Common myeloid progenitor, CD34-positive (primary cell): Measurements from ENCODE around the gene NT5C1B.
A peak's percentile ranks its signal among the peaks of the same experiment; 100 is the strongest.

Source experiments
- CTCF ChIA-PET: fragments of 350-600 bp; sonication (Branson Sonifier 250); formaldehyde crosslinking; loops from one replicate; lab custom pipeline; 2021; ENCODE audit warnings: antibody characterized with exemption; lab: Charles Lee
- POLR2A ChIA-PET: fragments of 350-600 bp; sonication (Branson Sonifier 250); formaldehyde crosslinking; loops from one replicate; lab custom pipeline; 2021; ENCODE audit warnings: antibody characterized with exemption; lab: Charles Lee
- DNase-seq, 3 donors: peaks; one replicate each; pipeline versions ENCODE4 v3.0.0 to v3.0.0-alpha.2; 2013
- H3K27ac ChIP-seq, 2 experiments: 1 replicate in 1 of 2; 2 replicates in 1 of 2; pipeline ENCODE4 v1.7.0; 2013; ENCODE audit warnings: inconsistent platforms in 2 of 2, low read length in 2 of 2, mild to moderate bottlenecking in 2 of 2, low read depth in 1 of 2, moderate library complexity in 1 of 2; ENCODE audit not compliant: severe bottlenecking in 2 of 2, insufficient read depth in 1 of 2, poor library complexity in 1 of 2
- H3K27me3 ChIP-seq, 5 experiments: replicated peaks in 2 of 5; 1 replicate in 3 of 5; 2 replicates in 2 of 5; pipeline versions ENCODE4 v1.6.1 to v1.7.0; 2013; ENCODE audit warnings: low read length in 4 of 5, mild to moderate bottlenecking in 2 of 5, moderate library complexity in 2 of 5, inconsistent platforms in 1 of 5; ENCODE audit not compliant: insufficient read depth in 5 of 5, control insufficient read depth in 4 of 5
- H3K36me3 ChIP-seq, 4 experiments: 1 replicate in 2 of 4; 2 replicates in 2 of 4; pipeline versions ENCODE4 v1.6.1 to v1.7.0; 2013; ENCODE audit warnings: low read length in 3 of 4, control low read depth in 1 of 4, mild to moderate bottlenecking in 1 of 4; ENCODE audit not compliant: control insufficient read depth in 4 of 4, insufficient read depth in 4 of 4
- H3K4me1 ChIP-seq, 4 experiments: 1 replicate in 3 of 4; 2 replicates in 1 of 4; pipeline versions ENCODE4 v1.6.1 to v1.7.1; 2013; ENCODE audit warnings: low read length in 3 of 4, mild to moderate bottlenecking in 3 of 4, control low read depth in 1 of 4, inconsistent platforms in 1 of 4, moderate library complexity in 1 of 4; ENCODE audit not compliant: control insufficient read depth in 4 of 4, insufficient read depth in 4 of 4; ENCODE audit errors: control extremely low read depth in 1 of 4
- H3K4me3 ChIP-seq, 7 experiments: 1 replicate in 4 of 7; 2 replicates in 3 of 7; pipeline versions ENCODE4 v1.5.1 to v1.7.0; 2013; ENCODE audit warnings: mild to moderate bottlenecking in 7 of 7, low read length in 6 of 7, moderate library complexity in 6 of 7, inconsistent platforms in 2 of 7, low read depth in 2 of 7, control low read depth in 1 of 7; ENCODE audit not compliant: insufficient read depth in 4 of 7, control insufficient read depth in 1 of 7; ENCODE audit errors: extremely low read depth in 1 of 7
- H3K9me3 ChIP-seq, 5 experiments: 1 replicate in 4 of 5; 2 replicates in 1 of 5; pipeline versions ENCODE4 v1.6.1 to v1.7.1; 2013; ENCODE audit warnings: low read length in 4 of 5, mild to moderate bottlenecking in 2 of 5, inconsistent platforms in 1 of 5, low read depth in 1 of 5, moderate library complexity in 1 of 5; ENCODE audit not compliant: control insufficient read depth in 4 of 5, insufficient read depth in 2 of 5; ENCODE audit errors: control extremely low read depth in 1 of 5
- WGBS: methylation state at CpG from one replicate; pipeline ENCODE4 v1.1.5; 2013; ENCODE audit not compliant: insufficient coverage; 5-methylcytosine and 5-hydroxymethylcytosine counted together

NT5C1B gene

DNA sequence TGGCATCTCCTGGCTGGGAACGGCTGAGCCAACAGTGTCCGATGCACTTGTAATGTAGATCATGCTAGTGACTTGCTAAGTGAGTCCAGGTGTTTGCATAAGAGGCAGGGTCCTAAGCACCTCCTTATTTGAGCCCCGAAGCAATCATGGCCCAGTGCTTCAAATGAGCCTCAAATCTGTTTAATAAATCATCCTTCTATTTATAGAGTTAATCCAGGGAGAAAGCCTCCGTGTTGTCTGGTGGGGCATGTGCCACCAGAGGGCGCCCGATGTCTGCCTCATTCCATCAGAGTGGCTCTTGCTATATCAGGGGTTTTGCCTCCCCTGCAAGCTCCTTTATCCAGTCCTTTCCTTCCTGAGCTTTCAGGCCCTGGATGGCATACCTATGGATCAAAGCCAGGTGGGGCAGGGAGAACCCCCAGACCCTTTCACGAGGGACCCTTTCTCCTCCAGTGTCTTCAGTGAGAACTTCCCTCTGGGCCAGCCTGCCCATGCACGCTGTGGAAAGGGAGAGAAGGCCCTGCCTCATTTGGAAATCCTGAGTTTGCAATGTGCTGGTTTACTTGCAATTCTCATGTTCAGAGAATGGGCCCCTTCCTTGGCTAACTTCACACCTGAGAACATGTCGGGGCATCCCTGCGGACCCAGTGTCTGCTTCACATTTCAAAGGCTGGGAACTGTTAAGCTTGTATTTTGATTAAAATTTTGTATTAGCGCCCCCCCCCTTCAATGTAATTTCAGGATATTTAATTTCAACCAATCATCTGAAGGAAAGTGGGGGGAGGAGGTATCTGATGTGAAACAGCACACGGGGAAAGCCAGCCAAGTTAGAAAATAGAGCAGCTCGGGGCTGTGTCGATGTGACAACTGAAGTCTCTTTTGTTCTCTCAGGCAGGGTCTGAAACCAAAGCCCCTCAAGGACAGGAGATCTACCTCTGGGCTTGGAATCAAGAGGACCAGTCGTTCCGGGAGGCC, 68.6 kb downstream of the NT5C1B start:
- WGBS: 73% methylated on average over 8 of the region's 16 CpGs
- POLR2A ChIA-PET: no interaction called here
- no peaks in the 10 kb centered on the region for H3K9me3 ChIP-seq
- H3K4me3 ChIP-seq: no peak overlapping the region
- H3K36me3 ChIP-seq: no peaks in the 10 kb centered on the region
- peaks cover 0 to under 1% (median 0%) of the 10 kb centered on the region in 4 experiments for H3K4me1 ChIP-seq
- DNase-seq: peak; percentile 58 to 79 (median 74)
- peaks cover 0 to 15% (median 9%) of the 10 kb centered on the region in 5 experiments for H3K27me3 ChIP-seq
- no peak overlapping the region for H3K27ac ChIP-seq
- CTCF ChIA-PET: interaction anchor here (0.7 to 3.7 kb wide), 21 partner anchors 9 to 1495 kb away, joined by 3 to 24 read pairs (median 4); partner anchors contain the start of genes OSR1 and RDH14

DNA sequence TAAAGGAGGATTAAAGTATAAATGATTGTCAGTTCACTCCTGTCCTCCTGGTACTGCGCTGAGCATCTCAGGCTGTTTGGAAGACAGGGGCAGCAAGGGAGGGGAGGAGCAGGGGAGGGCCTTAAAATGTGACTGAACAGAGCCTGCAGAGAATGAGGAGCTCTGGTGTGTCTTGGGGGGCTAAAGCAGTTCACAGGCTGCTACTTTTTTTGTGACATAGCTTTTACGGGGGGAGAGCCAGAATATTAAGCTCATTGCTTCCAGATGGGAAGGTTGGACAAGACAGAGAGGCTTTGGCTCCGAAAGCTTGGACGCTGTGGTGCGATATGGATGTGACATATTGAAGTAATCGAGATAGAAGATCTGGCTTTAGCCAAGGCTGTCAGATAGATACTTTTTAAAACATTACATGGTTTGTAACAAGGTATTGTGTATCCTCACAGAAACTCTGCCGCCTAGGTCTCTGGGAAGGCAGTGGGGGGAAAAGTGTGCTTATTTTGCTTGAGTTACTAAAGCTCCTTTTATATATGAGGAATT, 69.4 kb downstream of the NT5C1B start:
- no peaks in the 10 kb centered on the region for H3K9me3 ChIP-seq
- peaks cover 0 to 2% (median 0%) of the 10 kb centered on the region in 4 experiments for H3K4me1 ChIP-seq
- H3K36me3 ChIP-seq: no peaks in the 10 kb centered on the region
- no peak for DNase-seq
- no peak overlapping the region for H3K27ac ChIP-seq
- H3K27me3 ChIP-seq: peaks cover 0 to 15% (median 9%) of the 10 kb centered on the region in 5 experiments
- 84% methylated on average over 6 of the region's 7 CpGs for WGBS
- no peak overlapping the region for H3K4me3 ChIP-seq
- ChIA-PET POLR2A (no interaction called here), CTCF (interaction anchor here (0.8 to 3.7 kb wide), 12 partner anchors 10 to 1343 kb away, joined by 3 to 24 read pairs (median 5); partner anchors contain the start of genes OSR1 and RDH14)

DNA sequence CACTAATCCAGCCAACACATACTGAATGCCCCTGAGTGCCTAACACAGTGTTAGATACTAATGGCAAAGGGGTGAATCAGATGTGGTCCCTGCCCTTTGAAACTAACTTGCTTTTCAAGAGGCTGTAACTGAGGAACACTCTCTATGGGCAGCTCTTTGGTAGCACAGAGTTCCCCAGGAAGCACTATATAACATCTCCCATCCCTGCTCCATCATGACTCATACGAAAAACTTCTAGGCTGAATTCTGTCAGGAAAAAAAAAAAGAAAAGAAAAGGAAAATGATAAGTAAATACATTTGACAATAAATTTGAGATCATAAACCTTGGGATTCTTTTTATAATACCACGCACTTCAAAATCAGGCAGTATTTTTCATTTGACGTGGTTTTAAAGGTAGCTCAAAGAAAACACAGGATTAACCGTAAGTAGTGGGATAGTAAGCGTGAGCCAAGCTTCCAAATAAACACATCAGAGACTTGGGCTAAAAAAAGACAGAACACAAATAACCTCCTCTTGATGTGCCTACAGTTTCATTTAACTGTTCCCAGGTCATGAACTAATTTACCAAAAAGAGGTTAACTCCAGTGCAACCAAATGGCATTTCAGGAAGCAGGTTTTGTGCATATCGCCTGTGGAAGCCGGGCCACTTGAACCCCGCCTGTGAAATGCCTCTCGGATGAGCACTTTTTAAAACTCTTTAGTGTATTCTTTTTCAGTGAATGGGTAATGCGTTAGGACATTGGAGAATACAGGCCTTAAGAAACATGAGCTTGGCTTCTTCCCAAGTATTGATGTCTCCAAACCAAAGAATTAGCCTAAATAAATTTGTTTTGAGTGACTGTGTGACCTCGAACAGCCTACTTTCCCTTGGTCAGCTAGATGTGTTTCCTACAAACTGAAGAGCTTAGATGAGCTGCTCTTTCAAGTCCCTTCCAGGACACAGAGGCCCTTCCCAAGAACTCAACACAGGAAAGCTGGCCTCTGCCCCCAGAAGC, 71.0 kb downstream of the NT5C1B start:
- H3K9me3 ChIP-seq: no peaks in the 10 kb centered on the region
- H3K4me1 ChIP-seq: peaks cover 0 to 2% (median 0%) of the 10 kb centered on the region in 4 experiments
- no peak overlapping the region for H3K27ac ChIP-seq
- peaks cover 0 to 15% (median 9%) of the 10 kb centered on the region in 5 experiments for H3K27me3 ChIP-seq
- no peak for DNase-seq
- POLR2A ChIA-PET: no interaction called here
- WGBS: 88% methylated on average over 3 of the region's 11 CpGs
- no peak overlapping the region for H3K4me3 ChIP-seq
- no peaks in the 10 kb centered on the region for H3K36me3 ChIP-seq
- CTCF ChIA-PET: interaction anchor here (1.1 to 3.7 kb wide), 4 partner anchors 10 to 1345 kb away, joined by 3 to 24 read pairs (median 4); no protein-coding TSS in a partner anchor

DNA sequence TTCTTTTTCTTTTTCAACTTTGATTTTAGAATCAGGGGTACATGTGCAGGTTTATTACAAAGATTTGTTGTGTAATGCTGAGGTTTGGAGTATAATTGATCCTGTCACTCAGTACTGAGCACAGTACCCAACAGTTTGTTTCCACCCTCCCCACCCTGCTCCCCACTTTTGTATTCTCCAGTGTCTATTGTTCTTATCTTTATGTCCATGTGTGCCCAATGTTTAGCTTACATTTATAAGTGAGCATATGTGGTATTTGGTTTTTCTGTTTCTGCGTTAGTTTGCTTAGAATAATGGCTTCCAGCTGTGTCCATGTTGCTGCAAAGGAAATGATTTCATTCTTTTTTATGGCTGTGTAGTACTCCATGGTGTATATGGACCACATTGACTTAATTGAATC, 72.0 kb downstream of the NT5C1B start:
- DNase-seq: no peak
- no peaks in the 10 kb centered on the region for H3K36me3 ChIP-seq
- ChIA-PET CTCF (interaction anchor here (1.1 kb wide), 1 partner anchor 85 kb away, joined by 4 read pairs; no protein-coding TSS in a partner anchor), POLR2A (no interaction called here)
- H3K9me3 ChIP-seq: no peaks in the 10 kb centered on the region
- no peak overlapping the region for H3K4me3 ChIP-seq
- peaks cover 0 to 15% (median 9%) of the 10 kb centered on the region in 5 experiments for H3K27me3 ChIP-seq
- 67% methylated on average over 1 of the region's 1 CpG for WGBS
- H3K4me1 ChIP-seq: peaks cover 0 to 2% (median 0%) of the 10 kb centered on the region in 4 experiments
- H3K27ac ChIP-seq: no peak overlapping the region

DNA sequence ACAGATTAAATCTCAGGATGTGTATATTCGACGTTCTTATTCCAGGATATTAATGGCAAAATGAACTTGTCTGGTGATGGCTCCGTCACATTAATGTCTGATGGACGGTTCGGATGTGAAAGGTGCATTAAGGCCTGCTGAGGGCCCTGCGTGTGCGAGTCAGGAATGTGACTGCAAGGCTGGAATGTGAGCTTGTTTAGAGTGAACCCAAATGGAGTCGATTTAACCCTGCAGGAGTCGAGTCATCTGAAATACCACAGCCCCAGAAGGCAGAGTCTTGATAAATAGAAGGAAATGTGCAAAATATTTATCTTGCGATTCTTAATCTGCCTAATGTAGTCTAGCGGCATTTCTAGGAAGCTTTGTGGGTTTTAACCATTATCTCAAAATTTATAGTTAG, 73.3 kb downstream of the NT5C1B start:
- peaks cover 0 to 15% (median 9%) of the 10 kb centered on the region in 5 experiments for H3K27me3 ChIP-seq
- 69% methylated on average over 8 of the region's 11 CpGs for WGBS
- POLR2A ChIA-PET: interaction anchor here (0.7 kb wide), 1 partner anchor 44 kb away, joined by 3 read pairs; the partner anchor contains the start of gene RDH14
- DNase-seq: peak; percentile 19 to 65 (median 34)
- CTCF ChIA-PET: no interaction called here
- no peak overlapping the region for H3K27ac ChIP-seq
- no peaks in the 10 kb centered on the region for H3K36me3 ChIP-seq
- H3K4me1 ChIP-seq: peaks cover 0 to 2% (median 0%) of the 10 kb centered on the region in 4 experiments
- H3K9me3 ChIP-seq: no peaks in the 10 kb centered on the region
- H3K4me3 ChIP-seq: no peak overlapping the region
